CD1c-positive myeloid dendritic cell (primary cell): Measurements from ENCODE around the gene RNF121.

ENCODE experiments used
- DNase-seq: peaks from one replicate; pipeline ENCODE4 v3.0.0-alpha.2; 2016; ENCODE audit errors: extremely low spot score

The RNF121 gene

GRCh38 chr11:72037554-72038311 lies 108.9 kb downstream of the RNF121 start:
- DNase-seq: no peak

DNA sequence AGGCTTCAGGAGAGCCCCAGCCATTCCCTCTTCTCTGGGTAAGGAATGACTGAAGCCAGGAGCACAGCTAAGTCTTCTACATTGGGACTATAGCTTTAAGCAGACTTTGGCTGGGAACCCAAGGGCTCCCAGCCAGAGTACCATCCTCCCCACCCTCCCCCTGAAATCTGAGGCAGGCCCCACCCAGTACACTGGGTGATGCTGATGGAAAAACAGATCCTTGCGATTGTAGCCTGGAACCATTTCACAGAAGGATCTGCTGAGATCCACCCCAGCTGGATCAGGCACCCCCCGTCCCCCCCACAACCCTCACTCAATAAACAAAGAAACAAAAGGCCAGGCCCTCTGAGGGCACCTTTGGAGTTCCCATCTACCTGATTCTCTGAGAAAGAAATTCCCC lies 109.6 kb downstream of the RNF121 start:
- no peak for DNase-seq

GRCh38 chr11:72039031-72039855 lies 110.4 kb downstream of the RNF121 start:
- DNase-seq: no peak

GRCh38 chr11:72039856-72040401 lies 111.1 kb downstream of the RNF121 start:
- no peak for DNase-seq

DNA sequence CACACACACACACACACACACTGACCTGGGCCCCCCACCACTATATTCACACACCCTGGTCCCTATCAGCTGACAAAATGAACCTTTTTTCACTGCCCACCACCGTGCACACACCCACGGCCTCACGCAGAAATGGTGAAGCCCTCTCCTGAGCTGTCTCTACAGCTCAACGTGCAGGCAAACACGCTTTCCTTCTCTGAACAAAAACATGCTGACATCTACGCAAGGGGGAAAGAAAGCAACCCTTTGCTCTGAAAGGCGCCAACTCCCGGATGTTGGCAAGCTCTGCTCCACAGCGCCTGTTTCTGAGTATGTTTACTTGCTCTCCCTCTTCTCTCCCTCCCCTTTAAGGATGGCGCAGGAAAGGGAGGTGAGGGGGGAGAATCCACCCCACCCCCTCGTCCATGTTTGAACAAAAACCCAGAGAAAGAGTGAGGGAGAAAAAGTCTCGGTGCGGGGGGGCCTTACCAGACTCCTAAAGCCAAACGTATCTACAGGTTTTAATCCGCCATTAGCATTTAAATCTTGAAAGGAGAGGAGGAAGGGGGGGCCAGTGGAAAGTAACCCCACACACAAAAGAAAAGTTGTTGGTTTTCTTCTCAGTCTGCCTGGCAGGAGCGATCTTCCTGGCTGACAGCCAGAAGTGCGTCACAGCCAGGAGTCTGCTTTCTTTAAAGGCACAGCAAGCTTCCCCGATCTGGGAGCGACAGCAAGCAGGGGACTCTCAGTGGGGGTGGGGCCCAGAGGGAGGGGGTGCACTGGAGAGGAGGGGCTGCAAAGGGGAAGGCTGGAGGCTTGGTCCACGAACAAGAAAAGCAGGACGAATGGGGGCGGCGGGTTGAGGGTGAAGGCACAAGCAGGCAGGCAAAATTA lies 111.9 kb downstream of the RNF121 start:
- peak; percentile 84 for DNase-seq

GRCh38 chr11:72041364-72042063 lies 112.7 kb downstream of the RNF121 start:
- peak; percentile 43 for DNase-seq

DNA sequence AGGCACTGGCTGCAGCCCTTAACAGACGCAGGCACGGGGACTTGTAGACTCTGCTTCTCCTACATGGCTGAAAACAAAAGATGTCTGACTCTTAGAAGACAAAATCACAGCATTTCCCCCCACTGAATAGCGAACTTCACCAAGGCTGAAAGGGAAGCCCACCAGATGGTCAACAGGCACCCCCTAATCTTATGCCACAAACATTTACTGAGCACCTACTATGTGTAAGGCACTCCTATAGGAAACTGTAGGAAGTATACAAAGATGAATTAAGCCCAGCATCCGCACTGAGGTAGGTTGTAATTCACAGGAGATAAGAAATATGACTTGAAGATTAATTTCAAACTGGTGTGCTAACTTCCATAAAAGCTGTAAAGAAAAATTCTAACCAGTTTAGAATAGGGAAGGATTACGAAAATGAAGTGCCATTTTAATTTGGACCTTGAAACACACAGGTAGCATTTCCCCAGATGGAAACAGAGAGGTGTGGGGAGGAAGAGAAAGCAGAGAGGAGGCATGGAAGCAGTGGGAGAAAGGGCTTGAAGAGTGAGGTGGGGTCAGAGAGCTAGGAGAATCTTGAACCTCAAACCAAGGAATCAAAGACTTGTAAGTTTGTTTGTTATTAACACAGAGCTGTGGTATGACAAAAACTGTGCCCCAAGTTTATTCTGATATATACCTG lies 113.4 kb downstream of the RNF121 start:
- DNase-seq: no peak

GRCh38 chr11:72045849-72046248 lies 117.0 kb downstream of the RNF121 start:
- DNase-seq: no peak
